HG03442 (cell line): Measurements from ENCODE around the gene NAALADL2.

Source experiments
- ATAC-seq: cut with Tn5 transposase; IDR thresholded peaks from one replicate; pipeline ENCODE4 v1.9.1; 2021; ENCODE audit warnings: mild to moderate bottlenecking, moderate library complexity; ENCODE audit not compliant: unreplicated experiment

Gene NAALADL2

DNA sequence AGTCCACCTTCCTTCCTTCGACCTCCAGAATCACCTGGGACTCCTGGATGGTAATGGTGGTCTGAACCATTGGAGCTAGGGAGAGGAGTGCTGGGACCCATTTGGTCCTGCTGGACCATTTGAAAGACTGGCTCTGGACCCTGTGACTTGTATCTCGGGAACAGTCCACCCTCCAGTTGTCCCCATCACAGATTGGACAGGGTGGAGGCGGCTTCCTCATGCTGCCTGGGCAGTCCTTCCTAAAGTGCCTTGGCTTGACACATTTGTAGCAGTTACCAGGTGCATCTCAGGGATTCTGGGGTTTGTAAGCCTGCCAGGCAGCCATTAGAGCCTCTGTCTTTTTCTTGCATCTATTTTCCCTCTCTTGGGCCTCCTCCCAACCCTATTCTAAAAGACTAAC lies 758.1 kb downstream of the NAALADL2 start:
- ATAC-seq, result no peak

GRCh38 chr3:175619369-175619768 lies 760.2 kb downstream of the NAALADL2 start:
- ATAC-seq, result no peak

- no peak for ATAC-seq
These were observed 761.0 kb downstream of the NAALADL2 start for GRCh38 chr3:175620093-175620492.

- no peak for ATAC-seq
These were observed 761.4 kb downstream of the NAALADL2 start for GRCh38 chr3:175620532-175620931.

DNA sequence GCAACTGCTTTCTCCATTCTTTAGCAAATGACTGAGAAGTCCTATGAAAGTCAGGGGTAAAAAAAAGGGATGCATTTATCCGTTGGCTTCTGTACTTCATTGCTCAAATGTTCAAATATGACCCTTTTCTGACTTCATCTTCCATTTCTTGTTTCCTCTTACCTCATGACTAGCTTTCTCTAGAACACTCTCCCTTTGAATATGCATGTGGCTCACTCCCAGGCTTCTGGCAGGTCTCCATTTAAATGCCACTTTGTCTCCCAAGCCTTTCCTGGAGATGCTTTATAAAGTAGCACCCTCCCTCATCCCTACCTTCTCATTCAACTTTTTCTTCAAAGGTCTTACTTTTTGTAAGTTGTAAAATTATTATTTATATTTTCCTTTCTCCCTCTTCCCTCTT lies 781.8 kb downstream of the NAALADL2 start:
- ATAC-seq, result no peak

DNA sequence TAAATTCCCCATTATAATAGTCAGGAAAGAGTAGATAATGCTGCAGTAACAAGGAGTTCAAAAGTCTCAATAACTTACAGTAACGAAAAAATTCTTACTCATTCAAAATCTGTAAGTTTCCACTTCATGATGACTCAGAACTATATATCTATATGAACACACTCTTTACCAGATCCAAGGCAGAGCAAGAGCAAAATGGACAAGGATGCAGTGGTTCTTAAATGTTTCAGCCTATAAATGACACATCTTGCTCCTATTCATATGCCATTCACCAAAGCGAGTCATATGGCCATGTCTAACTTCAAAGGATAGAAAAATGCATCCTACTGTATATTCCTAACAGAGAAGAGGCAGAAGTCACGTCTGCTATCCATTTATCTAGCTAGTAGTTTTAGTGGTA lies 787.7 kb downstream of the NAALADL2 start:
- ATAC-seq, result no peak

- ATAC-seq, result no peak
These were observed 789.8 kb downstream of the NAALADL2 start for GRCh38 chr3:175648899-175649298.

- ATAC-seq, result no peak
These were observed 792.6 kb downstream of the NAALADL2 start for GRCh38 chr3:175651716-175652115.

DNA sequence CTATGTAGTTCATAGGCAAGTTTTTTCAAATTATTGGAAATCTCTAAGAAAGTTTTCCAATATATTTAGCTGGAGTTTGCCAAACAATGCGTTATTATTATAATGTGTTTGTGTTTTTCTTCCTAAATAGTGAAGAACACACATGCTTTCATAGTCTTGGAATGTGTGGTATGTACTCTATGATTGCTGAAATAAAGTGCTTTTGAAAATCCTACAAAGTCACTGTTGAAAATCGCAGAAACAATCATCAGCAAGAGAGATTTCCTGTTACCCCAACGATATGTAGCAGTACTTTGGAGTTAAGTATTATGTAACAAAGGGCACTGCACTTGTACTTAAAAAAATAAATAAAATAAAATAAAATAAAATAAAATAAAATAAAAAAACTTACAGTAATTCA lies 796.2 kb downstream of the NAALADL2 start:
- no peak for ATAC-seq

GRCh38 chr3:175656461-175656860 lies 797.3 kb downstream of the NAALADL2 start:
- ATAC-seq, result no peak

DNA sequence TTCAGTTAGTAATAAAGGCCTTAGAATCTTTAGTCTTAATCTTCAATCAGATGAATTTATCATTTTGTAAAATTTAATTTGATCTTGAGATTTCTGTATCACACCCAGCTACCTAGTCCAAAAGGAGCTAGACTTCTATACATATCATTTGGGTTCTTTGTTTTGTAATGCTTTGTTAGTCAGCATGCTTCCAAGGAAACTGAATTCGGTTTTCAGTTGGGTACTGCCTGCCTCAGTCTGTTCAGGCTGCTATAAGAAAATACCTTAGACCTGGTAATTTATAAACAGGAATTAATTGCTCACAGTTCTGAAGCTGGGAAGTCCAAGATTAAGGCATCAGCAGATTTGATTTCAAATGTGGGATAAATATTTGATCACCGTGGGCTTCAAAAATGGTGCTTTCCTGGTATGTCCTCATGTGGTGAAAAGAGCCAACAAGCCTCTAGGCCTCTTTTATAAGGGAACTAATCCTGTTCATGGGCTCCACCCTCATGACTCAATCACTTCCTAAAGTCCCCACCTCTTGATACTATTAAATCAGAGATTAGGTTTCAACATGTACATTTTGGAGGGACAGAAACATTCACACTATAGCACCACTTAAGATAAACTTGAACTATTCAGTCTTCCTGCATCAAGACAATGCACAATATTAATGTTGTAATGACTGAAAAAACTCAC lies 800.7 kb downstream of the NAALADL2 start:
- no peak for ATAC-seq

- ATAC-seq, result no peak
These were observed 803.7 kb downstream of the NAALADL2 start for GRCh38 chr3:175662815-175663214.

GRCh38 chr3:175664911-175665310 lies 805.8 kb downstream of the NAALADL2 start:
- no peak for ATAC-seq

DNA sequence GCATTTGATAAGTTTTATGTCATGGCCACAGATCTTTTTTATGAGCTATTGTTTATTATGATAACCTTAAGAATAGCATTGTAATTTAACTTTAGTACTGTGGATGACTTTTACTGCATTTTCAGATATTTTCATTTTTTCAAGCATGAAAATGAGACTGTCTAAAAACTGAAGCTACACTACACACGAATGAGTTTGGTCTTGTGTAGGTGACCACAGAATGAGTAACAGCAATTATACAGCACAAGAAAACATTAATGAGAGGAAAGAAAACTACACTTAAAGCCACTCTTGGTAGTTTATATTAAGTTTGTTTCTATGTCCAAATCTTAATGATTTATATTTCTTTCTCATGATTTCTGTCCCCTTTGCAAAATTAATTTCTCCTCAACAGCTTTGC lies 809.2 kb downstream of the NAALADL2 start:
- no peak for ATAC-seq

- no peak for ATAC-seq
These were observed 811.4 kb downstream of the NAALADL2 start for GRCh38 chr3:175670557-175670956.

DNA sequence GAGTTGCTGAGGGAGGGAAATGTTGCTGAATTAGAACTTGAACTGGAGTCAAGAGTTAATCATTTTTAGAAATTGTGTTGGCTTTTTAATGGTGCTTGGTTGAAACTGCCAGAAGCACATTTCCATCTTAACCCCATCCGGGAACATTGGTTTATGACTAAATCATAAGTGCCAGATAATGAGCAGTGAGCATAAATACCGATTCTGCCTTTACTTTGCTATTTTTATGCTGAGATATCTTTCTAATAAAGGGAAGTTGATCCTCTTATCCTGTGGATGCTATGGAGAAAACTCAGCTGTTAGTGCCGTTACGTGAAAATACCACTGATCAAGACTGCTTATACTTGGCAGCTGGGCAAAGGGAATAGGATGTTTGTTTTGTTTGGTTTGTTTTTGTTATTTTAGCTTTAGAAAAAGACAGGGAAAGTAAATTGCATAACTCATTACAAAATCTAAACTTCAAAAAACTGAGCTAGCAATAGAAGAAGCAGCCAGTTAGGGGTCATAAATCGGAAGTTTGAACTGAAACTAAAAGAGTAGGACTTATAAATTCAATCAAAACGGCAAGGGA lies 813.1 kb downstream of the NAALADL2 start:
- ATAC-seq, result no peak

- no peak for ATAC-seq
These were observed 820.4 kb downstream of the NAALADL2 start for GRCh38 chr3:175679568-175679967.

- ATAC-seq, result no peak
These were observed 833.1 kb downstream of the NAALADL2 start for GRCh38 chr3:175692256-175692655.

DNA sequence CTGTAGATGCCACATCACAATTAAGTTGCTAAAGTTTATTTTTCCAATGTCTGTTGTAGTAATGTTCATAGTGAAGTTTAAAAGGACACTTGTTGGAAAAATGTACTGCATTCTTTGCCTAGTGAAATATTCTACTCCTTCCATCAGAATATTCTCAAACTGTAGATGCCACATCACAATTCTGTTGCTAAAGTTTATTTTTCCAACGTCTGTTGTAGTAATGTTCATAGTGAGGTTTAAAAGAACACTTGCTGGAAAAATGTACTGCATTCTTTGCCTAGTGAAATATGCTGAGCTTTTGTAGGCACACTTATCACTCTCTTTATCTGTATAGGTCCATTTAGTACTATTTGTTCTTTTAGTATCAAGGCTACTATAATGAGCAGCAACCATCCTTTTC lies 836.1 kb downstream of the NAALADL2 start:
- no peak for ATAC-seq

DNA sequence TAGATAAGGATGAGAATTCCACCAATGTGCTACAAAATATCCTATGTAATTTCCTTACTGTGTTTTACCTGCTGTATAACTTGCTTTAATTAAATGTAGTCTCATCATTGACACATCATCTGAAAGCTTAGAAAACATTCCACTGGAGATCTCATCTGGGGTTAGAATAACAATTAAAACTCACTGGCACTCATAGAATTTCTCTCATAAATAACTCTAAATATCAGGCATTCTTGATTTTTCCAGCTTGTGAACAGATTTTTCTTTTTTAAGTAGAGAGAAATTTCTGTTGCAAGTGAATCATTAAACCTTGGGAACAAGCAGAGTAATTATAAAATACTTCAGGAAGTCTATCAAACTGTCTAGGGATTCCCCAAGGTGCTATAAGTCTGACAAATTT lies 843.8 kb downstream of the NAALADL2 start:
- ATAC-seq, result no peak

GRCh38 chr3:175704366-175705055 lies 845.4 kb downstream of the NAALADL2 start:
- no peak for ATAC-seq

DNA sequence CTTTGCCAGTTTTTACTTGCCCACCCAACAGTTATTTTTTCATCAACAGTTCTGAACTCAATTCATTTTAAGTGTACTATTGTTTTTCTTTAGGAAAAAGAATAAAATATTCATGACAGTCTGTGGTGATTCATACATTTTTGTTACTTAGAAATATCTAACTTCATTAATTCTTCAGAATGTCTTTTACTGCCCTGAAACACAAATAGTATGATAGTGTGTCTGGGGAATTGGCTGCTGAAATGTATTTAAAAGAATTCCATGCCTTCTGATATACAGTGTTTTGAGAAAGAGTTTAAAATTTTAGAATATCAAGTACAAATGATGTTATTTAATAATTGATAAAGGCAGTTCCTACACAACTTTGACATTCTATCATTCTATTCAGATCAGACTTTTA lies 854.1 kb downstream of the NAALADL2 start:
- no peak for ATAC-seq
